Left renal cortex interstitium (tissue), 4 donors: ENCODE data around the gene NSRP1. TPM values are rescaled to one million over a fixed set of nuclear protein-coding genes. Genes with fewer than 3 reads are reported as not detected.
"Not testable (repeated sequence)": the region's sequence is repeated elsewhere in the genome, so short reads cannot be mapped to it uniquely, and the experiment has no call there.

Source experiments
- DNase-seq, 4 donors: peaks; one replicate each; pipeline ENCODE4 v3.0.0-alpha.2; 2013; ENCODE audit warnings: low read depth in 4 of 4, low spot score in 2 of 4, missing footprints in 1 of 4
- polyA plus RNA-seq, 4 donors: library from polyadenylated mRNA; unstranded; fragments of 120-200 nt; gene quantifications; one replicate each; pipeline ENCODE4 v1.2.1, GENCODE V29; 2013; ENCODE audit not compliant: insufficient read length in 4 of 4

NSRP1 gene
- 10 to 100 TPM; 35.6 to 46.4 (median 41.6) TPM for polyA plus RNA-seq

GRCh38 chr17:30116661-30117551 is at the start of gene NSRP1:
NSRP1 (plus strand) TSS chr17:30116816; CDS start chr17:30116844, 28 bp downstream.
- DNase-seq, result peak; percentile 90 to 95 (median 94)

- DNase-seq, result no peak
Observed at GRCh38 chr17:30068465-30068864, 48.2 kb upstream of the NSRP1 start.

- DNase-seq, result no peak
Observed at GRCh38 chr17:30074254-30074653, 42.4 kb upstream of the NSRP1 start.

- no peak for DNase-seq
Observed at GRCh38 chr17:30074730-30075129, 41.9 kb upstream of the NSRP1 start.

- DNase-seq, result no peak
Observed at GRCh38 chr17:30082773-30083172, 33.8 kb upstream of the NSRP1 start.

- DNase-seq, result peak in 1 of 4 donors; percentile 36
Observed at GRCh38 chr17:30084788-30085187, 31.8 kb upstream of the NSRP1 start.

- no peak for DNase-seq
Observed at GRCh38 chr17:30086896-30087295, 29.7 kb upstream of the NSRP1 start.

GRCh38 chr17:30087431-30087830 is 29.2 kb upstream of the NSRP1 start:
- DNase-seq, result not testable (repeated sequence)

GRCh38 chr17:30091121-30091670 is 25.4 kb upstream of the NSRP1 start:
- no peak for DNase-seq

- DNase-seq, result no peak
Observed at GRCh38 chr17:30091771-30092170, 24.8 kb upstream of the NSRP1 start.

- DNase-seq, result no peak
Observed at GRCh38 chr17:30092886-30093285, 23.7 kb upstream of the NSRP1 start.

GRCh38 chr17:30093463-30094147 is 23.0 kb upstream of the NSRP1 start:
- peak in 2 of 4 donors; percentile 51 to 67 for DNase-seq

GRCh38 chr17:30095507-30096244 is 20.9 kb upstream of the NSRP1 start:
- DNase-seq, result no peak

GRCh38 chr17:30101686-30102390 is 14.8 kb upstream of the NSRP1 start:
- no peak for DNase-seq

GRCh38 chr17:30103921-30104320 is 12.7 kb upstream of the NSRP1 start:
- no peak for DNase-seq

- DNase-seq, result peak; percentile 67 to 80 (median 76)
Observed at GRCh38 chr17:30104575-30105339, 11.9 kb upstream of the NSRP1 start.

GRCh38 chr17:30112794-30113193 is 3.8 kb upstream of the NSRP1 start:
- DNase-seq, result no peak

GRCh38 chr17:30113213-30113612 is 3.4 kb upstream of the NSRP1 start:
- no peak for DNase-seq

- DNase-seq, result no peak
Observed at GRCh38 chr17:30116345-30116660, 313 bp upstream of the NSRP1 start.
